H9 (cell line): ENCODE results near the gene FBXO22. TPM values are rescaled to one million over a fixed set of nuclear protein-coding genes. Genes with fewer than 3 reads are reported as not detected.

Source experiments
- DNase-seq: peaks from one replicate; pipeline ENCODE4 v3.0.0-alpha.2; 2017
- H2AFZ ChIP-seq: one replicate; pipeline ENCODE4 v1.6.1; 2013; ENCODE audit warnings: mild to moderate bottlenecking, low read length, control low read depth, moderate library complexity
- H2AK5ac ChIP-seq: 2 replicates; pipeline ENCODE4 v1.6.1; 2013; ENCODE audit warnings: low read length, control low read depth, mixed read lengths; ENCODE audit not compliant: insufficient read length
- H2BK120ac ChIP-seq: one replicate; pipeline ENCODE4 v1.6.1; 2013; ENCODE audit warnings: low read depth, mild to moderate bottlenecking, low read length, control low read depth, inconsistent platforms; ENCODE audit not compliant: poor library complexity, severe bottlenecking
- H2BK12ac ChIP-seq: 2 replicates; pipeline ENCODE4 v1.6.1; 2013; ENCODE audit warnings: low read length, control low read depth, mixed read lengths, low read depth; ENCODE audit not compliant: insufficient read length
- H2BK15ac ChIP-seq: 2 replicates; pipeline ENCODE4 v1.6.1; 2013; ENCODE audit warnings: low read depth, low read length, control low read depth
- H2BK20ac ChIP-seq: one replicate; pipeline ENCODE4 v1.6.1; 2013; ENCODE audit warnings: low read depth, mild to moderate bottlenecking, low read length, control low read depth, inconsistent platforms; ENCODE audit not compliant: poor library complexity, severe bottlenecking
- H2BK5ac ChIP-seq: 2 replicates; pipeline ENCODE4 v1.6.1; 2013; ENCODE audit warnings: low read length, control low read depth, mixed read lengths; ENCODE audit not compliant: insufficient read length
- H3K14ac ChIP-seq: 2 replicates; pipeline ENCODE4 v1.6.1; 2013; ENCODE audit warnings: low read length, control low read depth; ENCODE audit not compliant: insufficient read depth
- H3K18ac ChIP-seq: 2 replicates; pipeline ENCODE4 v1.6.1; 2013; ENCODE audit warnings: low read depth, mild to moderate bottlenecking, mixed read lengths, low read length, control low read depth; ENCODE audit not compliant: insufficient read length
- H3K23ac ChIP-seq: 2 replicates; pipeline ENCODE4 v1.6.1; 2013; ENCODE audit warnings: low read length, control low read depth, mixed read lengths, low read depth; ENCODE audit not compliant: insufficient read length
- H3K23me2 ChIP-seq: 2 replicates; pipeline ENCODE4 v1.6.1; 2013; ENCODE audit warnings: low read depth, mild to moderate bottlenecking, mixed read lengths, low read length, control low read depth; ENCODE audit not compliant: insufficient read length, poor library complexity, severe bottlenecking
- H3K27ac ChIP-seq: 2 replicates; pipeline ENCODE4 v1.5.1; 2013; ENCODE audit warnings: low read length, control low read depth, mixed read lengths, low read depth; ENCODE audit not compliant: insufficient read length
- H3K27me3 ChIP-seq: 2 replicates; pipeline ENCODE4 v1.6.1; 2013; ENCODE audit warnings: low read length, control low read depth, inconsistent platforms; ENCODE audit not compliant: insufficient read depth
- H3K4ac ChIP-seq: 2 replicates; pipeline ENCODE4 v1.6.1; 2013; ENCODE audit warnings: low read depth, mild to moderate bottlenecking, control low read depth, inconsistent platforms, low read length, moderate library complexity
- H3K4me1 ChIP-seq: 2 replicates; pipeline ENCODE4 v1.6.1; 2013; ENCODE audit warnings: low read length, control low read depth, inconsistent platforms; ENCODE audit not compliant: insufficient read depth
- H3K4me2 ChIP-seq: 2 replicates; pipeline ENCODE4 v1.6.1; 2013; ENCODE audit warnings: low read length, control low read depth, mixed read lengths; ENCODE audit not compliant: insufficient read length, insufficient read depth
- H3K56ac ChIP-seq: 2 replicates; pipeline ENCODE4 v1.6.1; 2013; ENCODE audit warnings: low read depth, mild to moderate bottlenecking, mixed read lengths, low read length, control low read depth; ENCODE audit not compliant: insufficient read length
- H3K79me1 ChIP-seq: 2 replicates; pipeline ENCODE4 v1.6.1; 2013; ENCODE audit warnings: low read depth, mild to moderate bottlenecking, moderate library complexity, low read length, control low read depth, inconsistent platforms; ENCODE audit not compliant: insufficient read depth, poor library complexity, severe bottlenecking
- H3K79me2 ChIP-seq: 2 replicates; pipeline ENCODE4 v1.6.1; 2013; ENCODE audit warnings: low read length, control low read depth, inconsistent platforms; ENCODE audit not compliant: insufficient read depth
- H3K9ac ChIP-seq: 2 replicates; pipeline ENCODE4 v1.6.1; 2013; ENCODE audit warnings: low read length, control low read depth, mixed read lengths; ENCODE audit not compliant: insufficient read length; ENCODE audit errors: extremely low read depth
- H3K9me3 ChIP-seq: one replicate; pipeline ENCODE4 v1.6.1; 2013; ENCODE audit warnings: low read depth, low read length, inconsistent platforms; ENCODE audit not compliant: control insufficient read depth
- H3T11ph ChIP-seq: one replicate; pipeline ENCODE4 v1.6.1; 2013; ENCODE audit warnings: mild to moderate bottlenecking, low read length, control low read depth, inconsistent platforms
- H4K20me1 ChIP-seq: one replicate; pipeline ENCODE4 v1.6.1; 2013; ENCODE audit not compliant: control insufficient read depth, insufficient read length, insufficient read depth
- H4K5ac ChIP-seq: 2 replicates; pipeline ENCODE4 v1.6.1; 2013; ENCODE audit warnings: low read depth, mild to moderate bottlenecking, mixed read lengths, low read length, control low read depth; ENCODE audit not compliant: insufficient read length
- H4K8ac ChIP-seq: replicated peaks from 2 replicates; pipeline ENCODE4 v1.6.1; 2013; ENCODE audit warnings: low read length, control low read depth, mixed read lengths, low read depth; ENCODE audit not compliant: insufficient read length
- H4K91ac ChIP-seq: 2 replicates; pipeline ENCODE4 v1.6.1; 2013; ENCODE audit warnings: low read depth, mild to moderate bottlenecking, moderate library complexity, mixed read lengths, low read length, control low read depth; ENCODE audit not compliant: insufficient read length
- H3K27ac Mint-ChIP-seq, 3 experiments: 2 replicates in 2 of 3; 3 replicates in 1 of 3; pipeline ENCODE4 v1.8.0; 2020 to 2021; ENCODE audit warnings: mixed read lengths in 3 of 3, mild to moderate bottlenecking in 1 of 3, moderate library complexity in 1 of 3
- H3K27me3 Mint-ChIP-seq: 2 replicates; pipeline ENCODE4 v1.8.0; 2021; ENCODE audit warnings: low read depth, mild to moderate bottlenecking, moderate library complexity, mixed read lengths
- H3K36me3 Mint-ChIP-seq, 3 experiments: 2 replicates in 2 of 3; 3 replicates in 1 of 3; pipeline ENCODE4 v1.8.0; 2020 to 2021; ENCODE audit warnings: low read depth in 3 of 3, mixed read lengths in 3 of 3; ENCODE audit not compliant: insufficient read depth in 1 of 3
- H3K4me1 Mint-ChIP-seq, 2 experiments: 2 replicates each; pipeline ENCODE4 v1.8.0; 2020; ENCODE audit warnings: mixed read lengths in 2 of 2
- H3K4me3 Mint-ChIP-seq, 2 experiments: 2 replicates in 1 of 2; 3 replicates in 1 of 2; pipeline ENCODE4 v1.8.0; 2020 to 2021; ENCODE audit warnings: mild to moderate bottlenecking in 2 of 2, mixed read lengths in 2 of 2, moderate library complexity in 1 of 2
- H3K9me3 Mint-ChIP-seq, 2 experiments: 2 replicates in 1 of 2; 3 replicates in 1 of 2; pipeline ENCODE4 v1.8.0; 2020; ENCODE audit warnings: mild to moderate bottlenecking in 2 of 2, mixed read lengths in 2 of 2, moderate library complexity in 1 of 2
- CTCF ChIP-seq: fragments of 200-600 bp; sonication (generic); conservative IDR thresholded peaks from 3 replicates; pipeline ENCODE4 v1.8.0; 2021; ENCODE audit warnings: antibody characterized with exemption, mild to moderate bottlenecking
- total RNA-seq: library from RNA; stranded (reverse); gene quantifications from 2 replicates; pipeline ENCODE4 v1.2.1, GENCODE V29; 2021

Gene FBXO22
- total RNA-seq, 1 experiment from 2014 or later = 59.9 TPM

GRCh38 chr15:75891895-75892294 is 11.8 kb upstream of the FBXO22 start:
- H2BK15ac ChIP-seq = no peak overlapping the region
- no peak overlapping the region for H2AK5ac ChIP-seq
- no peak overlapping the region for H2BK5ac ChIP-seq
- H2BK20ac ChIP-seq = no peak overlapping the region
- no peak overlapping the region for H3K9ac ChIP-seq
- Mint-ChIP-seq H3K36me3 (peaks cover 12 to 57% (median 40%) of the 10 kb centered on the region in 3 experiments; a peak in 6 of 7 replicates), H3K4me1 (no peaks in the 10 kb centered on the region), H3K4me3 (no peak overlapping the region), H3K27ac (no peak overlapping the region), H3K27me3 (no peaks in the 10 kb centered on the region), H3K9me3 (no peaks in the 10 kb centered on the region)
- peaks cover 2% of the 10 kb centered on the region for H3K79me1 ChIP-seq
- no peaks in the 10 kb centered on the region for H3K23me2 ChIP-seq
- no peak overlapping the region for H3K23ac ChIP-seq
- H3K14ac ChIP-seq = no peak overlapping the region
- H3K4ac ChIP-seq = no peak overlapping the region
- no peak overlapping the region for H3T11ph ChIP-seq
- no peak overlapping the region for H3K18ac ChIP-seq
- no peaks in the 10 kb centered on the region for H3K9me3 ChIP-seq
- H3K79me2 ChIP-seq = no peaks in the 10 kb centered on the region
- no peak overlapping the region for H3K27ac ChIP-seq
- no peaks in the 10 kb centered on the region for H3K27me3 ChIP-seq
- H4K5ac ChIP-seq = no peak overlapping the region
- no peak overlapping the region for H3K56ac ChIP-seq
- H3K4me1 ChIP-seq = no peaks in the 10 kb centered on the region
- H4K20me1 ChIP-seq = no peaks in the 10 kb centered on the region
- no peak overlapping the region for H4K91ac ChIP-seq
- H2BK12ac ChIP-seq = no peak overlapping the region
- no peak for DNase-seq
- no peak overlapping the region for H2BK120ac ChIP-seq
- no peak overlapping the region for H3K4me2 ChIP-seq
- no peak overlapping the region for H4K8ac ChIP-seq
- no peak for TF ChIP-seq CTCF
- no peak overlapping the region for H2AFZ ChIP-seq
